Lower leg skin (tissue), 4 donors: ENCODE results near the gene RASSF3. TPM values are rescaled to one million over a fixed set of nuclear protein-coding genes. Genes with fewer than 3 reads are reported as not detected.
"Not testable (repeated sequence)": the region's sequence is repeated elsewhere in the genome, so short reads cannot be mapped to it uniquely, and the experiment has no call there.

ENCODE experiments used
- DNase-seq, 2 donors: peaks; one replicate each; pipeline ENCODE4 v3.0.0-alpha.2; 2019; ENCODE audit warnings: low spot score in 2 of 2
- H3K4me3 ChIP-seq: fragments of 200-600 bp; sonication (generic); 2 replicates; pipeline ENCODE4 v1.5.1; 2017; ENCODE audit warnings: mild to moderate bottlenecking, low read depth; ENCODE audit not compliant: poor library complexity, severe bottlenecking
- CTCF ChIP-seq, 3 donors: fragments of 450-650 bp; IDR thresholded peaks; one replicate each; pipeline ENCODE4 v1.5.1; 2016; ENCODE audit warnings: antibody characterized with exemption in 3 of 3, mild to moderate bottlenecking in 3 of 3, moderate library complexity in 2 of 3
- POLR2A ChIP-seq, 2 donors: fragments of 450-650 bp; IDR thresholded peaks; one replicate each; pipeline ENCODE4 v1.6.1; 2016 to 2017; ENCODE audit warnings: antibody characterized with exemption in 2 of 2, mild to moderate bottlenecking in 1 of 2, moderate library complexity in 1 of 2
- WGBS, 2 donors: methylation state at CpG; one replicate each; pipeline ENCODE4 v1.1.5; 2018; 5-methylcytosine and 5-hydroxymethylcytosine counted together
- intact Hi-C: fragments of 100-400 bp; cut with DNase I; formaldehyde crosslinking; loops from one replicate; pipeline ENCODE4 v1.15.0; 2023; ENCODE audit warnings: low total_unique reads
- total RNA-seq, 4 donors: library from RNA; depleted of rRNA; stranded (reverse); fragments of >200 nt; gene quantifications; one replicate each; pipeline ENCODE4 v1.1.0, GENCODE V29; 2016

Gene RASSF3
- total RNA-seq, 4 donors from 2014 or later = 5.2 to 13.5 (median 7.8) TPM

DNA sequence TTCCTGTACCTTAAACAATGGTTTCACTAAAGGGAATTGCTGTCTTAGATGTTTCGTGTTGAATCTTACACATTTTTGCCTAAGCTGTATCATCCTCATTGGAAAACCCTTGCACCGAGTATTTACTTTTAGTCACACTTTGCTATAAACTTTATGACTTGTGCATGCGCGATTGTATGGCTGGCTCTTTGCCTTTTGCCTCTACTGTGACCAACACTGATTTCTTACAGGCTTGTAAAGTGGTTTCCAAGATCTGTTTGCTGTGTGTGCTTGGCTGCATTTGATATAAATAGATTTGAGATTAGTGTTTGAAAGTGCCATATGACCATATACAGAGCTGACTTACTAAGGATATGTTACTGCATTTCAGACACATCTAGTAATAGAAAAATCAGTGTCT lies 40.5 kb downstream of the RASSF3 start:
- H3K4me3 ChIP-seq = no peak overlapping the region
- WGBS, 2 donors = 83 to 87% methylated on average over 4 of the region's 4 CpGs
- no peak for TF ChIP-seq POLR2A (IDR thresholded peaks at IDR 0.05)
- TF ChIP-seq CTCF (IDR thresholded peaks at IDR 0.05) = no peak
- intact Hi-C loops = no loop called here
- DNase-seq = no peak

DNA sequence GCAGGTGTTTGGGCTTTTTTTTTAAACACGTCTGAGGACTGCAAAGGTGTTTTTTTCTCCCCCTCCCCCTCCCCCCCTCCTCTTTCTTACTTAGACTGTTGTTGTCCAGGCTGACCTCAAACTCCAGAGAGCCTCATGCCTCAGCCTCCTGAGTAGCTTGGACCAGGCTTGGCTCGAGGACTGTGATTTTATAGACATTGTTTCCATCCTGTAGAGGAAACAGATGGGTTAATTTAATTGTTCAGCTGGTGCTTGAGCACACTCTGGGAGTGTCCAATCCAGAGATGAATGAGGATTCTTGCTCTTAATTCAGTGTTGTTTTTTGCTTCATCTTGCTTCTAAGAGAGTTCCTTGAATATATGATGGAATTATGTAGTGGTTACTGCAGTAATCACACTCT lies 42.1 kb downstream of the RASSF3 start:
- intact Hi-C loops = no loop called here
- H3K4me3 ChIP-seq = no peak overlapping the region
- DNase-seq = no peak
- TF ChIP-seq CTCF (IDR thresholded peaks at IDR 0.05) = no peak
- no peak for TF ChIP-seq POLR2A (IDR thresholded peaks at IDR 0.05)
- WGBS, 2 donors = 78 to 84% methylated on average over 2 of the region's 2 CpGs

GRCh38 chr12:64653123-64653522 lies 42.8 kb downstream of the RASSF3 start:
- WGBS, 2 donors = 100% methylated on average over 1 of the region's 1 CpG
- DNase-seq = no peak
- TF ChIP-seq CTCF (IDR thresholded peaks at IDR 0.05) = no peak
- no peak for TF ChIP-seq POLR2A (IDR thresholded peaks at IDR 0.05)
- no peak overlapping the region for H3K4me3 ChIP-seq
- intact Hi-C loops = no loop called here

- intact Hi-C loops, H3K4me3 ChIP-seq, DNase-seq: not testable (repeated sequence)
- WGBS, 2 donors = 84 to 93% methylated on average over 2 of the region's 2 CpGs
Measured at GRCh38 chr12:64653907-64654306, 43.6 kb downstream of the RASSF3 start.

DNA sequence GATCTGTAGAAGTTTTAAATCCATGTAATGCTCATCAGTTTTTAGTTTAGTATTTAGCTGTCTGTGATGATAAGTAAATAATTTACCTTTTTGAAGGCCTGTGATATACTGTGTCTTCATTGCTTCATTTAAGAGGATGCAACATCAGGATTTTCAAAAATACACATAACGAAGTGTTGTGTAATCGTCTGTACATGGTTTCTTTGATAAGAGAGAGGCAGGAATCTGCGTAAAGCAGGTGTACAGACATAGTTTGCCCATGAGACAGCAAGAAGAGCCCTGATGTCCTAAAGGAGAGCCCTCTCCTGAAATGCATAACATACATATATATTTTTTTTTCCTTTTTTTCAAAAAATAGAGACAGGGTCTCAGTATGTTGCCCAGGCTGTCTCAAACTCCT lies 44.8 kb downstream of the RASSF3 start:
- TF ChIP-seq POLR2A (IDR thresholded peaks at IDR 0.05) (no peak), CTCF (IDR thresholded peaks at IDR 0.05) (no peak)
- intact Hi-C loops = loop anchor here (5.0 kb wide), 1 partner anchor 1738 kb away; no protein-coding TSS in a partner anchor
- no peak overlapping the region for H3K4me3 ChIP-seq
- 91% methylated on average over 3 of the region's 3 CpGs for WGBS, 2 donors
- no peak for DNase-seq

GRCh38 chr12:64656429-64656828 lies 46.1 kb downstream of the RASSF3 start:
- DNase-seq = no peak
- 91 to 96% methylated on average over 1 of the region's 1 CpG for WGBS, 2 donors
- no peak overlapping the region for H3K4me3 ChIP-seq
- intact Hi-C loops = loop anchor here (5.0 kb wide), 1 partner anchor 1739 kb away; no protein-coding TSS in a partner anchor
- no peak for TF ChIP-seq CTCF (IDR thresholded peaks at IDR 0.05)
- no peak for TF ChIP-seq POLR2A (IDR thresholded peaks at IDR 0.05)
